GM21390 (cell line): ENCODE data around the gene FBLN1.

Experiments used
- ATAC-seq: cut with Tn5 transposase; IDR thresholded peaks from one replicate; pipeline ENCODE4 v1.9.1; 2021; ENCODE audit not compliant: unreplicated experiment

The FBLN1 gene

GRCh38 chr22:45631841-45632238 is 129.2 kb downstream of the FBLN1 start:
- ATAC-seq = no peak

- no peak for ATAC-seq
Measured at GRCh38 chr22:45632791-45633515, 130.3 kb downstream of the FBLN1 start.

GRCh38 chr22:45636683-45637082 is 134.0 kb downstream of the FBLN1 start:
- ATAC-seq = no peak

GRCh38 chr22:45638197-45638596 is 135.5 kb downstream of the FBLN1 start:
- no peak for ATAC-seq

- ATAC-seq = no peak
Measured at GRCh38 chr22:45638834-45639746, 136.4 kb downstream of the FBLN1 start.

GRCh38 chr22:45639747-45640102 is 137.0 kb downstream of the FBLN1 start:
- no peak for ATAC-seq

- ATAC-seq = no peak
Measured at GRCh38 chr22:45640291-45640940, 137.7 kb downstream of the FBLN1 start.

- ATAC-seq = no peak
Measured at GRCh38 chr22:45640941-45641621, 138.4 kb downstream of the FBLN1 start.

GRCh38 chr22:45642986-45643385 is 140.3 kb downstream of the FBLN1 start:
- no peak for ATAC-seq

- ATAC-seq = no peak
Measured at GRCh38 chr22:45644714-45645113, 142.0 kb downstream of the FBLN1 start.

GRCh38 chr22:45645150-45645525 is 142.5 kb downstream of the FBLN1 start:
- no peak for ATAC-seq

GRCh38 chr22:45645526-45646414 is 143.1 kb downstream of the FBLN1 start:
- no peak for ATAC-seq

GRCh38 chr22:45647532-45648225 is 145.0 kb downstream of the FBLN1 start:
- ATAC-seq = no peak

GRCh38 chr22:45648301-45649117 is 145.8 kb downstream of the FBLN1 start:
- no peak for ATAC-seq

- no peak for ATAC-seq
Measured at GRCh38 chr22:45649809-45650208, 147.1 kb downstream of the FBLN1 start.

GRCh38 chr22:45650721-45651120 is 148.0 kb downstream of the FBLN1 start:
- no peak for ATAC-seq
